HK-2 (cell line): ENCODE data around the gene EIF3B.
"Not testable (repeated sequence)": the region's sequence is repeated elsewhere in the genome, so short reads cannot be mapped to it uniquely, and the experiment has no call there.

Experiments used
- DNase-seq: peaks from one replicate; pipeline ENCODE4 v3.0.0-alpha.2; 2018; ENCODE audit not compliant: unreplicated experiment

Gene EIF3B

GRCh38 chr7:2347351-2348063, 7.1 kb upstream of the EIF3B start:
- DNase-seq: not testable (repeated sequence)

GRCh38 chr7:2350055-2350454, 4.6 kb upstream of the EIF3B start:
- DNase-seq: no peak

- no peak for DNase-seq
Observed at GRCh38 chr7:2350861-2351260, 3.8 kb upstream of the EIF3B start.

GRCh38 chr7:2353113-2353935, 1.3 kb upstream of the EIF3B start:
- DNase-seq: no peak

- peak; percentile 93 for DNase-seq
Observed at GRCh38 chr7:2353936-2354185, 766 bp upstream of the EIF3B start.

- peak; percentile 35 for DNase-seq
Observed at GRCh38 chr7:2354939-2355704, 495 bp downstream of the EIF3B start.

GRCh38 chr7:2355705-2356008, 1.0 kb downstream of the EIF3B start:
- no peak for DNase-seq

- DNase-seq: no peak
Observed at GRCh38 chr7:2357165-2357564, 2.5 kb downstream of the EIF3B start.

GRCh38 chr7:2357571-2357970, 2.9 kb downstream of the EIF3B start:
- DNase-seq: no peak

- no peak for DNase-seq
Observed at GRCh38 chr7:2358968-2359527, 4.4 kb downstream of the EIF3B start.

- no peak for DNase-seq
Observed at GRCh38 chr7:2359610-2360009, 5.0 kb downstream of the EIF3B start.

- DNase-seq: no peak
Observed at GRCh38 chr7:2360796-2361195, 6.2 kb downstream of the EIF3B start.

- DNase-seq: no peak
Observed at GRCh38 chr7:2362385-2363088, 7.9 kb downstream of the EIF3B start.

GRCh38 chr7:2369139-2369538, 14.5 kb downstream of the EIF3B start:
- no peak for DNase-seq

GRCh38 chr7:2371329-2371728, 16.7 kb downstream of the EIF3B start:
- no peak for DNase-seq

GRCh38 chr7:2372724-2373123, 18.1 kb downstream of the EIF3B start:
- DNase-seq: no peak

- no peak for DNase-seq
Observed at GRCh38 chr7:2373124-2373556, 18.5 kb downstream of the EIF3B start.

- DNase-seq: no peak
Observed at GRCh38 chr7:2373646-2374045, 19.0 kb downstream of the EIF3B start.

GRCh38 chr7:2374401-2374800, 19.8 kb downstream of the EIF3B start:
- DNase-seq: no peak

- DNase-seq: no peak
Observed at GRCh38 chr7:2374830-2375728, 20.5 kb downstream of the EIF3B start.
